ENCODE measurements around the gene POLN.

DNA sequence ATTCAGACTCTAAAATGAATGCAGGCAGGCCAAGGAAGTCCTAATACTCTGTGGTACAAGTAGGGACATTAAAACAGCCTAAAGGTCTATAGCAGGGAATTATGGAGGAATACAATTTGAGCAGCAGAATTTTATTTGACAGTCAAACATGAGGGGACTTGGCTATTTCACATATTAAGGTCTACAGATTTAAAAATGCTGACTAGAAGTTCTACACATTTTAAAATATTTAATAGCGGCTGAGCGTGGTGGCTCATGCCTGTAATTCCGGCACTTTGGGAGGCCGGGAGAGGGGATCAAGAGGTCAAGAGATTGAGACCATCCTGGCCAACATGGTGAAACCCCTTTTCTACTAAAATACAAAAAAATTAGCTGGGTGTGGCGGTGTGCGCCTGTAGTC is 10.8 kb downstream of the POLN start:
- TF ChIP-seq, protein P1, sequence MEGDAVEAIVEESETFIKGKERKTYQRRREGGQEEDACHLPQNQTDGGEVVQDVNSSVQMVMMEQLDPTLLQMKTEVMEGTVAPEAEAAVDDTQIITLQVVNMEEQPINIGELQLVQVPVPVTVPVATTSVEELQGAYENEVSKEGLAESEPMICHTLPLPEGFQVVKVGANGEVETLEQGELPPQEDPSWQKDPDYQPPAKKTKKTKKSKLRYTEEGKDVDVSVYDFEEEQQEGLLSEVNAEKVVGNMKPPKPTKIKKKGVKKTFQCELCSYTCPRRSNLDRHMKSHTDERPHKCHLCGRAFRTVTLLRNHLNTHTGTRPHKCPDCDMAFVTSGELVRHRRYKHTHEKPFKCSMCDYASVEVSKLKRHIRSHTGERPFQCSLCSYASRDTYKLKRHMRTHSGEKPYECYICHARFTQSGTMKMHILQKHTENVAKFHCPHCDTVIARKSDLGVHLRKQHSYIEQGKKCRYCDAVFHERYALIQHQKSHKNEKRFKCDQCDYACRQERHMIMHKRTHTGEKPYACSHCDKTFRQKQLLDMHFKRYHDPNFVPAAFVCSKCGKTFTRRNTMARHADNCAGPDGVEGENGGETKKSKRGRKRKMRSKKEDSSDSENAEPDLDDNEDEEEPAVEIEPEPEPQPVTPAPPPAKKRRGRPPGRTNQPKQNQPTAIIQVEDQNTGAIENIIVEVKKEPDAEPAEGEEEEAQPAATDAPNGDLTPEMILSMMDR (IDR thresholded peaks at IDR 0.05; ENCODE audit: low read length) = no peak
- no peak for TF ChIP-seq EZH2 (IDR thresholded peaks at IDR 0.05; ENCODE audit: borderline replicate concordance, low read length)
